NCI-H345 treated with DMSO at 0.1 percent for 48 hours (cell line): ENCODE results near the gene ARHGAP40.

ENCODE experiments used
- DNase-seq: peaks from one replicate; lab custom pipeline; 2025; ENCODE audit not compliant: unreplicated experiment; lab: John Stamatoyannopoulos, UW

The ARHGAP40 gene

DNA sequence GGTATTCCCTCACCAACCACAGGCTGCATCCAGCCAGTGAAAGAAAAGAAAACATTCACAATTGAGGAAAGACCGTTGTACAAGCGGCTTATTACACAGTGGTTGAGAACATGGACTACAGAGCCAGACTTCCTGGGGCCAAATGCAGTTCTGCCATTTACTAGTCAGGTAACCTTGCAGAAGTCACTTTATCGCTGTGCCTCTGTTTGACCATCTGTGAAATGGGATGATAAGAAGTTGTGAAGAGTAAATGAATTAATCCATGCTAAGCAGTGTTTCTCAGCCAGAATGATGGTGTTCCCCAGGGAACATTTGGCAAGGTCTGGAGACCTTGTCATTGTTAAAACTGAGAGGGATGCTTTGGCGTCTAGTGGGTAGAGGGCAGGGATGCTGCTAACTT is 14.8 kb downstream of the ARHGAP40 start:
- DNase-seq, result no peak

DNA sequence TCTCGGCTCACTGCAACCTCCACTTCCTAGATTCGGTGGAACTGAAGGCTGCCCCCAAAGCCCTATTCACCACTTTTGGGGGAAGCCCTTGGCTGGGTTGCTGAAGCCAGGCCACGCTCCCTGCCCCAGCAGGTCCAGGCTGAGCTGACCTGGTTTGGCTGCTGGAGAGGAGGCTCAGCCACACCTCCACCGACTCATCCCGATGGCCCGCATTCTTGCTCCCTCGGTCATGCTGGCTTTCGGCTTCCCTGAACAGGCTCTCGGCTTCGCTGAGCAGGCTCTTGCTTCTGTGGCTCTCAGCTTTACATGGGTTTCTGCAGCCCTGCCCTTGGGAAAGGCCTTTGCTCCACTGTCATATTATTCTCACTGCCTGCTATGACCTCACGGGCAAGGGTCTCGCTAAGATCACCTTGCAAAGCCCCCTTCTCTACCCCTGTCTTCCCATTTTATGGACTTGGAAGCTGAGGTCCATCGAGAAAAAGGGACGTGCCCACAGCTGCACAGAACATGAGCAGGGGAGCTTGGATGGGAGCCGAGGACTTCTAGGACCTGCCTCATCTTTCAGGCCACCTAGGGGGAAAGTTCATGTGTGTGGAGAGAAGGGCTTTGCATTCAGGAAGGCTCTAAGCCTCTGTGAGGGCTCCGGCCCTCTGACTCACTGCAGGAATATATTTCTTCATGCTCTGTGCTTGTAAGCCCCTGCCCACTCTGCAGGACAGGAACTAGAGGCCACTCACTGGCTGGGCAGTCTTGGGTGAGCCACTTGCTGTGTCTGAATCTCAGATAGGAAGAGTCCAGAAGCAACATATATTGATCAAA is 15.6 kb downstream of the ARHGAP40 start:
- DNase-seq, result no peak

DNA sequence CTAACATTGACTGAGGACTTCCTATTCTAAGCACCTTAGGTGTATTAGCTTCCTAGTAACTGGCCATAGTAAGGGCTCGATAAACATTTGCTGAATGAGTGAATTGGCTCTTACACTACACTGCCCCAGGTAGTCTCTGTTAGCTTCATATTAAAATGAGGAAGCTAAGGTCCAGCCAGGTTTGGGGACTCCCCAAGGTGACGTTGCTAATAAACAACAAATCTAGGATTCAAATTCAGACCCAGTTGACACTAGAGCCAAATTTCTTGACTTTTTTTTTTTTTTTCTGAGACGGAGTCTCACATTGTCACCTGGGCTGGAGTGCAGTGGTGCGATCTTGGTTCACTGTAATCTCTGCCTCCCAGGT is 16.2 kb downstream of the ARHGAP40 start:
- no peak for DNase-seq

DNA sequence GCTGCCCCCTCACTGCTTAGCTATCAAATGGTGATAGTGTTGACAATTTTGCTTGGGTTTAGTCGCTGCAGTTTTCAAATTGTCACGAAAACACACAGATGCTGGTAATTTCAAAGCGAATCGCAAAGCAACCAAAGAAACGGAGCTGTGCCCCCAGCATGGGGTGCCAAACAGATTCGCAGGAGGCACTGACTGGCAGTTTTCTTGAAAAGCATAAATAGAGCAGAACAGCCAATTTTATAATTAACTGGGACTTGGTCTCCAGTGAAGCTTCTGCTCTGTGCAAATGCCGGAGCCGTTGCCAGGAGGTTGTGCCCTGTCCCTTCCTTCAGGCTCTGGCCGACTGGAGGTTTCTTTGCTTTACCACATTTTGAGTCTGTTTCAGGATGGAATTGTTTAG is 18.8 kb downstream of the ARHGAP40 start:
- DNase-seq, result no peak

DNA sequence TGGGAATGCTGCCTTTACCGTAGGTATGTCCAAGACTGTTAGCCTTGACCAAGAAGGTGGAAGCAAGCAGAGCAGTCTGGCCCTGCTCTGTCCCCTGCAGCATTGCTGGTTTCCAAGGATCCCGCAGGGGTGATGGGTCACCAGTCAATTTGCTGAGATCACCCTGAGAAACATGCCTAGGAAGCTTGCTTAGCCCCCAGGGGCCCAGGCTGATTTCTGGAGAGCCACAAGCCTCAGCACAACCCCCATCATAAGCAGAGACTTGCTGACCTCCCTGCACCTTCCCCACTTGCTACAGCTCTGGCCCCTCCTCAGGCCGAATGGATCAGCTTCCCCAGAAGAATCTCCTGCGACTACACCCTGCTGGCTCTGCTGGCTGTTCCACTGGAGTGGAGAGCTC is 21.5 kb downstream of the ARHGAP40 start:
- DNase-seq, result no peak

DNA sequence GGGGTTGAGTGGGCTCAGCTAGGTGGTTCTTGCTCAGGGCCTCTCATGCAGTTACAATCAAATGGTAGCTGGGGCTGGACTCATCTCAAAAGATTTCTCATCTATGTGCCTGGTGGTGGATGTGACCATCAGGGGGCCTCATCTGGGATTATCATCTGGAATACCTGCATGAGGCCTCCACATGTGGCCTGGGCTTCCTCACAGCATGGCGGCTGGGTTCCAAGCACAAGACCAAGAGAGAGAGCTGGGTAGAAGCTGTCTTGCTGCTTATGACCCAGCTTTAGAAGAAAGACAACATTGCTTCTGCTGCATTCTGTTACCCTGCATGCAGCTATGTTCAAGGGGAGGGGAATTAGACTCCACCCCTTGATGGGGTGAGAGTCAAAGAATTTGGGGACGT is 22.5 kb downstream of the ARHGAP40 start:
- no peak for DNase-seq

DNA sequence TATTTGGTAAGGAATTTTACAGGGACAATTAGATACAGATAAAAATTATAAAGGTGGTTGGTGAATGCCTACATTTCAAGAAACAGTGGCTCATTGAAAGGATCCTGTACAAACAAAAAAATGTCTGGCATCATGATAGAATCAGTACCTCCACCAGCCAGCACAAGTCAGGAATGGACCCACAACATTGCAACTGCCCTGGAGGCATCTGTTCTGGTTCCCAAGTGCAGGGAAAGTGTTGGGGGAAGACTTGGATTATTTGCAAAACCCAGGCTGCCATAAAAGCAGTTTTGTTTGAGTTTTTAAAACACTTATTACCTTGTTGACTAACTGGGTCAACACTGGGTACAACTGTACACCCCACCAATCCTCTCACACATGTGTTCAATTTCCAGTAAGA is 24.3 kb downstream of the ARHGAP40 start:
- no peak for DNase-seq

DNA sequence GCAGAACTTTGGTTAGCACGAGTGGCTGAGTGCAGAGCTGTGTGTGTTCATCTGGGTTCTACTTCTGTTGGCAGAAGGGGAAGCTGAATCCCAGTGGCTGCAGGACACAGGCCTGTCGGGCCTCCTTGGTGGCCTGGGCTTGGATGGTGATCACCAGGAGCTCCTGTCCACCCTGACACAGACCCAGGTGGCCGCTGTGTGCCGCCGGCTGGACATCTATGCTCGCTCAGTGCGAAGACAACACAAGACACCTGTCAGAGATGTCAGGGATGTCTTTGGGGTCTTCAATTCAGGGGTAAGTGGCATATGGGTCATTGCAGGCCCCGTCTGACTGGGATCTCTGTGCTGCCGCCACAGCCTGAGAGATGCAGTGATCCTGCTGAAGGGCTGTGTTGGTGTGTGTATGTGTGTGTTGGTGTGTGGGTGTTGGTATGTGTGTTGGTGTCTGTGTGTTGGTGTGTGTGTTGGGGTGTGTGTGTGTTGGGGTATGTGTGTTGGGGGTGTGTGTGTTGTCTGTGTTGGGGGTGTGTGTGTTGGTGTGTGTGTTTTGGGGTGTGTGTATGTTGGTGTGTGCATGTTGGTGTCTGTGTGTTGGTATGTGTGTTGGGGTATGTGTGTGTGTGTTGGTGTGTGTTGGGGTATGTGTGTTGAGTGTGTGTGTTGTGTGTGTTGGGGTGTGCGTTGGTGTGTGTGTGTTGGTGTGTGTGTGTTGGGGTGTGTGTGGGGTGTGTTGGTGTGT is 25.5 kb downstream of the ARHGAP40 start:
- no peak for DNase-seq

DNA sequence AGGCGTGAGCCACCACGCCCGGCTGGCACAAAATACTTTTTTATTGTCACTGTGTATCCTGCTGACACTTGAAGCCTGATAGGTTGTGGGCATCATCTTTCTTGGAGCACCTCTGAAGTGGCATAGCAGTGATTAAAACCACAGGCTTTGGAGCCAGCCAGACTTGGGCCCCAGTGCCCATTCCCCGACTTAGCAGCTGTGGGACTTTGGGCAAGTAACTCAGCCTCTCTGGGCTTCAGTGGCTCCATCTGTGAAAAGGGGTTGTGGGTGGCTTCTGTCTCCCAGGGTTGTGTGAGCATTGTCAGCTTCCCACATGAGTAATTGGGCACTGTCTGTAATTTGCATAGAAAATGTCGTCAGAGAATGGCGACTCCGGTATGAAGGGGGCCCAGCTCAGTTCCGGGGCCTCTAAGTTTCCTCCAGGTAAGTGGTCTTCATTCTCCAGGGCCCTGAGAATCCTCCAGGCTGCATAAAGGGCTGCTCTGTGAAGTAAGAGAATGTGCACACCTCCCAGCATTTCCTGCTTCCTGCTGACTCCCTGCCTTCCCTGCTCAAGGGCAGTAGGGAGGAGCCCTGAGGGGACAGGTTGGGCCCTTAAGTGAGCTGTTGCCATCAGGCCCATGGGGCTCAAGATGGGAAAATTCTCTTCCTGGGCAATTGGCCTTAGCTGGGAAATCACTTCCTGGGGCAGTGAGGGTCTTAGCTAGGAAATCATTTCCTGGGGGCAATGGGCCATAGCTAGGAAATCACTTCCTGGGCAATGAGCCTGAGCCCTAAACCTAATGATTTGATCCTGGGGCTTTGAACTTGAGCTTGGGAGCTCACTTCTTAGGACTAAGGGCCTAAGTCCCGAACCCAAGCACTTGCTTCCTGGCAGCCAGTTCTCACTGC is 27.2 kb downstream of the ARHGAP40 start:
- no peak for DNase-seq

DNA sequence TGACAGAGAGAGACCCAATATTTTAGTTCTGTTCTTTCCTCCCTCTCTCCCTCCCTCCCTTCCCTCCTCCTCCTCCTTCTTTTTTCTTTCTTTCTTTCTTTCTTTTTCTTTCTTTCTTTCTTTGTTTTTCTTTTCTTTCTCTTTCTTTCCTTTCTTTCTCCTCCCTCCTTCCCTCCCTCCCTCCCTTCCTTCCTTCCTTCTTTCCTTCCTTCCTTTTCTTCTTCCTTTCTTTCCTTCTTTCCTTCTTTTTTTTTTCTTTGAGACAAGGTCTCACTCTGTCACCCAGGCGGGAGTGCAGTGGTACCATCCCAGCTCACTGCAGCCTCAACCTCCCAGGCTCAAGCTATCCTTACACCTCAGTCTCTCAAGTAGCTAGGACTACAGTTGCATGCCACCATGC is 28.4 kb downstream of the ARHGAP40 start:
- no peak for DNase-seq

DNA sequence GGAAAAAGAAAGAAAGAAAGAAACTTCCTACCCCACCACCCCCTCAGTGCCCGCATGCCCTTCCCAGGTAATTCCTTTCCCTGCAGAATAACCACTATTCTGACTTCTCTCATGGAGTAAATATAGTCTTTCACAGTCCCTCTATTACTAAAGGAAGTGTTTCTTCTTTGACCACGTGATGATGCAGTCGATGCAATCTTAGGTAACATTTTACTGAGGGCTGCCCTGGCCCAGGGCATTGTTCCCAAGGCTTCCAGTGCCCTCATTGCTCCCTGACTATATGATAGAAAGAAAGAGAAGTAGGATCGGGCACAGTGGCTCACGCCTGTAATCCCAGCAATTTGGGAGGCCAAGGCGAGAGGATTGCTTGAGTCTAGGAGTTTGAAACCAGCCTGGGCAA is 29.1 kb downstream of the ARHGAP40 start:
- no peak for DNase-seq

DNA sequence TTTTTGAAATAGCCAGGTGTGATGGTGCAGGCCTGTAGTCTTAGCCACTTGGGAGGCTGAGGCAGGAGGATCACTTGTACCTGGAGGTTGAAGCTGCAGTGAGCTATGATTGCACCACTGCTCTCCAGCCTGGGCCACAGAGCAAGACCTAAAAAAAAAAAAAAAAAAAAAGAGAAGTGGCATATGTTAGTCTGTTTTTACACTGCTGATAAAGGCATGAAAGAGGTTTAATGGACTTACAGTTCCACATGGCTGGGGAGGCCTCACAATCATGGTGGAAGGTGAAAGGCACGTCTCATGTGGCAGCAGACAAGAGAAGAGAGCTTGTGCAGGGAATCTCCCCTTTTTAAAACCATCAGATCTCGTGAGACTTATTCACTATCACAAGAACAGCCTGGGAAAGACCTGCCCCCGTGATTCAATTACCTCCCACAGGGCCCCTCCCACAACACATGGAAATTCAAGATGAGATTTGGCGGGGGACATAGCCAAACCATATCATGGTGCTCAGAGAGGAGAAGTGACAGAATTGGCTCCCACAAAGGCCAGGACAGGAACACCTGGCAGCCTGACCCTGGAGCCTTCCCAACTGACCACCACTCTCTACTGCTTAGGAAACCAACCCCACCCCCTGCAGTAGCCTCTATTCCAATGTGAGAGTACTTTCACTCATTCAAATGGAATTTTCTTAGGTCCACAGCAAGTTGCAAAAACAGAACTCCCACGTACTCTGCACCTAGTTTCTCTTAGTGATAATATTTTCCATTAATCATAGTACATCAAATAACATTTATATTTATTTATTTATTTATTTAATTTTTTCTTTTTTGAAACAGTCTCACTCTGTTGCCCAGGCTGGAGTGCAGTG is 29.8 kb downstream of the ARHGAP40 start:
- DNase-seq, result no peak

DNA sequence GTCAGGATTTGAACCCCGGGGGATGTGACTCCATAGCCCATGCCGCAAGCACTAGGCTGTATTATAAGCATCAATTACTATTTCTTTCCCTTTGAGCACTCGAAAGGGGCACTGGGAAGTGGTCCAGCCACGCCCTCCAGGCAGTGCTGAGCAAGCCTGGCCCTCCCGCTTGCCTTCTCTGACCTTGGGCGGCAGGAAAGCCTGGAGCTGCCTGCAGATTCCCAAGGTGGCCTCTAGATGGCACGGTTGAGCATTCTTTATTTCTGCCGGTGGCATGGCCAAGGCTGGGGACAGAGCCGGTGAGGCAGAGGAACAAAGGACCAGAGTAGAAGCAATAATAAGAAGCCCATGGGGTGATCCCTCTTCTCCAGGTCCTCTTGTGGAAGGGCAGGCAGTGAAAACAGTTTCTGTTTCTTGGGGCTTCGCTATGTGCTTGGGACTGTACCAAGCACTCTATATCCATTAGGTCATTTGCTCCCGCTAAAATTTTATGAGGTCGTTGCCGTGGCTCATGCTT is 32.0 kb downstream of the ARHGAP40 start:
- DNase-seq, result peak; percentile 70

DNA sequence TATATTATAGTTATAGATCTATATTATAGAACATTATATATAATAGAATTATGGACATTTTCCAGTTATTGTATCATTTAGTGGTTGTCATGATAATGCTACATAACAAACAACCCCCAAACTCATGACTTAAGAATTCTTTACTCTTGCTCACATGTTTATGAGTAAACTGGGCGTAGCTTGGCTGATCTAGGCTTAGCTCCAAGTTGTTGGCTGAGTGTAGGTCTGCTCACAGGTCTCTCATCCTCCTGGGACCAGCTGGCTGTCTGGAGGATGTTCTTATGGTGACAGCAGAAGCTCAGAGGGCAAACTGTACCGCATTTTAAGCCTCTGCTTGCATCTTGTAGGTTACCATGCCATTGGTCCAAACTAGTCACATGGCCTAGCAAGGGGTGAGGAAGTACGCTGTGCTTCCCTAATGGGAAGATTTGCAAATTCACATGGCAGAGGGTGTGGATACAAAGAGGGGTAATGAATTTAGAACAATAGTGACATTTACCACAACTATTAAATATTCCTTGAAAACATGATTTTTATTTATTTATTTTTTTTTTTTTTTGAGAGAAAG is 34.2 kb downstream of the ARHGAP40 start:
- no peak for DNase-seq

DNA sequence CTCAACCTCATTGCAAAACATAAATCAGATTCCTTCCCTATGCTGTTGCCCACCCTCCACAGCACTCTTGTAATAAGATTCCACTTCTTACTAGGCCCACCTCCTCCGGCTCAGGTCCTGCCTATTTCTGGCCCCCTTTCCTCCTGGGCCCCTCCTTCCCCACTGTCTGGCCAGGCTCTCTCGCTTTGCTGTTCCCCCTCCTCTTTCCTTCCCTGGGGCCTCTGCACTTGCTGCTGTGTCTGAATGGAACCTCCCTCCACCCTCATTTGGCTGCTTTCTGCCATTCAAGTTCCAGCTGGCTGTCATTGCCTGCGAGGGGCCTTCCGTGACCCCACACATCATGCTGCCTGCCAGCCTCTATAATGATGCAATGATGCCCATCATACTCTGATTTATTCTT is 38.9 kb downstream of the ARHGAP40 start:
- DNase-seq, result no peak

DNA sequence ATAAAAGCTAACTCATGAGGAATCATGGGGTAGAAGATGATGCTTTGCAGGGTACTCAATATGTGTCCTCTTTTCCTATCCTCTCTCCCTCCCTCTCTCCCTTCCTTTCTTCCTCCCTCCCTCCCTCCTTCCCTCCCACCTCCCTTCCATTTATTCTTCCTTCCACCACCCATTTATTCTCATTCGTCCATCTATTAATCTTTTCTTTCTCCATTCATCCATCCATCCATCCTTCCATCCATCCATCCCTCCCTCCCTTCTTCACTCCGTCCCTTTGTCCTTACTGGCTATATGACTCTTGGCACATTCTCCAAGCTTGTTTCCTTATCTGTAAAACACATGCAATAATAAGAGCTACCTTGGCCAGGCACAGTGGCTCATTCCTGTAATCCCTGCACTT is 40.9 kb downstream of the ARHGAP40 start:
- DNase-seq, result no peak

DNA sequence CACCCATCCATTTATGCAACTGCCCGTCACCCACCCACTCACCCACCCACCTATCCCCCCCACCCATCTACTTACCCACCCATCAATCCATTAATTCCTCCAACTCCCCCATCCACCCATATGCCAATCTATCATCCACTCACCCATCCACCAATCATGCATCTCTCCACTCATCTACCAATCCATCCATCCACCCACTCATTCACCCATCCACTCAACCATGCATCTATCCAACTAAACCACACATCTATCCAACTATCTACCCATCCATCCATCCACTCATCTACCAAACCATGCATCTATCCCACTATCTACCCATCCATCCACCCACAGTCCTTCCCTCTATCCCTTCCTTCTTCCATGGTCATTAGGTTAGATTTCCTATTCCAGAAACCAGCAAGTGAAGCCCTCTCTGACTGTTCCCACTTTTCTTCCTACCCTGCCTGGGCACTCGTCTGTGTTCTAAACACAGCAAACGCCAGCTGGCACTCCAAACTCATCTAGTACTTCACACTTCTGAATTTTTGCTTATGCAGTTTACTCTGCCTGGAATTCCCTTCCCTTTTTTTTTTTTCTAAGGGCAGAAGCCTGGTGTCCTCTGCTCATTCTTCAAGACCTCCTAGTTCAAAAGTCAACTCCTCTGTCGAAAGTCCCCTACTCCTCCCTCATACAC is 43.1 kb downstream of the ARHGAP40 start:
- no peak for DNase-seq

DNA sequence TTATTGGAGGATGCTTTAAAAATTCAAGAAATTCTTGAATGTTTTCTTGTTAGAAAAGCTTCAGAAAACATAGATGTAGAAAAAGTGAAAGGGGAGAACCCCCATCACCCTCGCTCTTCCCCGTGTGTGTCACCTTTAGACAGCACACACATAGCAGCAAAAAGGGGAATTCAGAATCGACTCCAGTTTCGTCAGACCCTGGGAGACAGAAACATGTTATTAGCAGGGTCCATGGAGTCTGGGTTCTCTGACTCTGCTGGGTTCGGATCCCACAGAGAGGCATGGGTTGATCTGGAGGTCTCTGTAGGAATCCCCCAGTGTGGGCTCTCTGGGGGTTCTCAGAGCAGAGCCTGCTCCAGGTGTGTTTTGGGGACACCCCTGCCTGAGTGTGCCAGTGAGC is 43.7 kb downstream of the ARHGAP40 start:
- no peak for DNase-seq

DNA sequence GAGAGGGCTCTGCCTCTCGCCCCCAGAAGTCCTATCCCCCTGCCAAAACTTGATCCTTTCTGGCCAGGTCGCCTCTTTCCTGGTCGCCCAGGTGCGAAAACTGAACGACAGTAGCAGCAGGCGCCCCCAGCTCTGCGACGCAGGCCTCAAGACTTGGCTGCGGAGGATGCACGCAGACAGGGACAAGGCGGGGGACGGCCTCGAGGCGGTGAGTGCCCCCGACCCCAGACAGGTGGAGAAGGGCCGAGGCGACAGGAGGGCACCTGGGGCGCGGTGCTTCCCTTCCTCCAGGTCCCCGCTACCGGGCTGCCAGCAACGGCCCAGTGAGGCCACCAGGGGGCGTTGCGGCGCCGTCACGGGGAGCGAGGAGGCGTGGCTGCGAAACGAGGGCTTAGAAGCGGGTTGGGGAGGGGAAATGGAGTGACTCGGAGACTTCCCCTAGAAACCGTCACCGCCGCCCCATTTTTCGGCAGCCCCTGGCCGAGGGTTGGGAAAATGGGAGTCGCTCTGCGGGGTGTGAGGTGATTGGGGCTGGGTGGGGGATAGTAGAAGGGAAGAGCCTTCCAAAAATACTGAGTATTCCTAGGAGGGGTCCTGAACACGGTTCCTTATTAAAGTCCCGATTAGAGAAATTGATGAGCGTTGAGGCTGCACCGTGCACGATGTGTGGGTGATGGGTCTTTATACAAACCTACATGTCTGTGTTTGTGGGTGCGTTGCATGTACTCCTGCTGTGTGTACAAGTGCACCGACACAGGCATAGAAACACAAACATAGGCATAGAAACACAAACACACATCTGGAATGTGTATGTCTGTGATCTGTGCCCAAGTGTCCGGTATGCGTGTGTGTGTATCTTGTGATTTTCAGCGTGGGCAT is 44.6 kb downstream of the ARHGAP40 start:
- peak; percentile 77 for DNase-seq
